OCI-M2 (cell line): ENCODE measurements around the gene LDLRAD3.

ENCODE experiments used
- DNase-seq: peaks from one replicate; lab custom pipeline; 2025; ENCODE audit not compliant: unreplicated experiment; lab: John Stamatoyannopoulos, UW

Gene LDLRAD3

GRCh38 chr11:36227044-36227443 lies 283.2 kb downstream of the LDLRAD3 start:
- no peak for DNase-seq

- no peak for DNase-seq
Measured at GRCh38 chr11:36228689-36229088, 284.8 kb downstream of the LDLRAD3 start.

- DNase-seq: no peak
Measured at GRCh38 chr11:36229091-36229705, 285.3 kb downstream of the LDLRAD3 start.

DNA sequence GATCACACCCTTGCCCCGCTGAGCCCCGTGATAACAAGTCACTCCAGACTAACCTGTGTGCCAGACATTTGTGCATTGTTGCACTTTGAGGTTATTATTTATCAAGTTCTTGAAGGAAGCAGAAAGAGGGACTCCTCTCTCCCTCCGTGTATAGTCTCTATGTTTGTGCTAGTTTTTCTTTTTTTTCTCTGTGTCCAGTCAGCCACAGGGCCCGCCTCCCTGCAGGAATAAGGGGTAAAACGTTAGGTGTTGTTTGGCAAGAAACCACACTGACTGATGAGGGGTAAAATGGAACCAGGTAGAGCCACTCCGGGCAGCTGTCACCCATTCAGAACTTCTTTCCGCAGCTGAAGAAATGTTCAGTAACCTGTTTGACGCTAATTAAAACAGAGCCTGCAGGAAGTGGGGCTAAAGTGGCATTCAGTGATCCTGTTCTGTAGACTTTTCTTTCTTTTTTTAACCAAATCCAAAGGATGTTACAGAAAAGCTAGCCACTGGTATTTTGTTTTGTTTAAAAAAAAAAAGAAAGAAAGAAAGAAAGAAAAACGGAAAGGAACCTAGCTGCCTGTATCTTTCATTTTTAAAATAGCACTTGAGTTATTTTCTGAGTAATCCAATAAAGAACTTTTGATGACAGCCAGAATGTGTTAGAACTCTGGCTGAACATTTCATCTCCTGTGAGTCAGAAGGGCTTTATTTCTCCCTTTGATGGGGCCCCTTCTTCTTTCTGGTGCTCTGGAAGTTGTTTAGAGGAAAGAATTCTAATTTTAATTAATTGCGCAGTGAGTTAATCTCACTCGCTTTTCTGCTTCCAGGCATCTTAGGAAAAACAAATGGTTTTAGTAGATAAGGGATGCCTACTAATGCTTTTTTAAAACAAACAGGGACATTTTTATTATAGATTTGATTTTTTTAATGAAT lies 287.2 kb downstream of the LDLRAD3 start:
- no peak for DNase-seq

GRCh38 chr11:36233204-36233603 lies 289.3 kb downstream of the LDLRAD3 start:
- DNase-seq: no peak

- no peak for DNase-seq
Measured at GRCh38 chr11:36234825-36235224, 291.0 kb downstream of the LDLRAD3 start.

- DNase-seq: no peak
Measured at GRCh38 chr11:36235750-36236149, 291.9 kb downstream of the LDLRAD3 start.

GRCh38 chr11:36237391-36237790 lies 293.5 kb downstream of the LDLRAD3 start:
- DNase-seq: no peak

DNA sequence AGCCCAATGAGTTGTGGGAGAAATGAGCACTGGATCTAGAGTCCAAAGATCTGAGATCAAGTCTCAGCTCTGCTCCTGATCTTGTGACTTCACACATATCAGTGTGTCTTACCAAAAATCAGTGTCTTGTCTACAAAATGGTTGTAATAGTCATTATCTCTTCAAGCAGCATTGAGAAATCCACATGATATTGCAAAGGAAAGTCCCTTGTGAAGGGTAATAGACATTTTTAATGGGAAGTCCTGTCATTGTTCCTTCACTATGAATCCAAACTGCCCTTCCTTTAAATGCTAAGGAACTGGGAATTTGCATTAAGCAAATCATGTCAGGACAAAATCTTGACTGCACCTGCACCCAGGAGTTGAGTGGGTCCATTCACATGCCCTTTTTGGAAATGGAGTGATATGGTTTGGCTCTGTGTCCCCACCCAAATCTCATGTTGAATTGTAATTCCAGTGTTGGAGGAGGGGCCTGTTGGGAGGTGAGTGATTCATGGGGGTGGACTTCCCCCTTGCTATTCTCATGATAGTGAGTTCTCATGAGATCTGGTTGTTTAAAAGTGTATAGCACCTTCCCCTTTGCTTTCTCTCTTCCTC lies 294.3 kb downstream of the LDLRAD3 start:
- no peak for DNase-seq

DNA sequence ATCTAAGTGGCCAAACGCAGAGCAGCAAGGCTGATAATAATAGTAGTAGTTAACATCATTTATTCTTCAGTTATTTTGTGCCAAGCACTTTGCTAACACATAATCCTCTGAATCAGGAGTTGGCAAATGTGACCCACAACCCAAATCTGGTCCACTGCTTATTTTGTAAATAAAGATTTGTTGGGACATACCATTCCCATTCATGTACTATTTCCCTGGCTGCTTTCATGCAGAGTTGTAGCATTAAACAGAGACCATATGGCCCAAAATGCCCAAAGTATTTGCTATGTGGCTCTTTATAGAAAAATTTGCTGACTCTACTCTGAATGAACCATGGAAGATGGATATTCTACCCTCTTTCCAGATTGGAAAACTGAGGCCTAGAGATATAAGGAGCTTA lies 295.0 kb downstream of the LDLRAD3 start:
- no peak for DNase-seq

DNA sequence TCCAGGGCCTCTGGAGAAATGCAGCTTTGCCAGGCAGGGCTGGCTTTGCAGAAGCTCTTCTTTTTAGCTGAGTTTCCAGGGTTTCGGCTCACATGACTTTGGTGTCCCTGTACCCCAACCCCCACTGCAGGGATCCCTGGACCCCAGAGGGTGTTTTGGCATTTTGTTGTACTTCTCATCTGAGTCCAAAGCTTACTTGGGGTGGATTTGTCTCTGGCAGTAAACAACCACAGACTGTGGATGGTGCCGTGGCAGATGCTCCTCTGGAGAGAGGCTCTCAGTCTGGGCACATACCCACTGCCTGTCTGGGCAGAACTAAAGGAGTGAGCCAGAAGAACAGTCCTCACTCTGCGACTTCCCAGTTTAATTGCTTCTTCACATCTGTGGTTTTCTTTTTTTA lies 295.8 kb downstream of the LDLRAD3 start:
- DNase-seq: no peak

DNA sequence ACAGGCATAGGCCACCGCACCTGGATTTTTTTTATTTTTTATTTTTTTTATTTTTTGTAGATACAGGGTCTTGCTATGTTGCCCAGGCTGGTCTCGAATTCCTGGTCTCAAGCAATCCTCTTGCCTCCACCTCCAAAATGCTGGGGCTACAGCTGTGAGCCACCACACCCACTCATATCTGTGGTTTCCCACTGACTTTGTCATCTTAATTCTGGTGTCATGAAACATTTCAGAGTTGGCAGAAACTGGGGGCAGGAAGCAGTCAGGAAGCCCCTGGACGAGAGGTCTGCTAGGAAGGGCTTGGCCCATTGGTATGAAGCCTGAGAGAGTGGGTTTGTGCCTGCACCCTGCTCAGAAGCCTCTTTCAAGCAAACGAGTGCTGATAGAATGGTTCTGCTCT lies 296.3 kb downstream of the LDLRAD3 start:
- DNase-seq: no peak

DNA sequence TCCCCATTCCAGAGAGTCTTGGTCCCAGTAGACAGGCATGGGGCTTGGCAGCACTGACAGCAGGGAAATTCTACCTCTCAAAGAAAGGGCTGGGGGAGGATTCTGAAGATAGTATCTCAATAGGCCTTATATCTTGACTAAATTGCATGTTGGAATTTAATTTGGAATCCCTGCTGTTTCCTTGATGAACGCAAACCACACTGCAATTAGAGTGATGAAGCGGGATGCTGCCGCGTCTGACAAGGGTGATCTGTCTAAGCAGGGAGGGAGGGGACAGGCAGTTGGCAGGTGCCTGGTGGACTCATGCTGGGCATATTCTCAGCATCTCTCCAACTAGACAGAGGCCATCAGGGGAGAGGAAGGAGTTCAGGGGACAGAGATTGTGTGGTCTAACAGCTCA lies 296.9 kb downstream of the LDLRAD3 start:
- no peak for DNase-seq

DNA sequence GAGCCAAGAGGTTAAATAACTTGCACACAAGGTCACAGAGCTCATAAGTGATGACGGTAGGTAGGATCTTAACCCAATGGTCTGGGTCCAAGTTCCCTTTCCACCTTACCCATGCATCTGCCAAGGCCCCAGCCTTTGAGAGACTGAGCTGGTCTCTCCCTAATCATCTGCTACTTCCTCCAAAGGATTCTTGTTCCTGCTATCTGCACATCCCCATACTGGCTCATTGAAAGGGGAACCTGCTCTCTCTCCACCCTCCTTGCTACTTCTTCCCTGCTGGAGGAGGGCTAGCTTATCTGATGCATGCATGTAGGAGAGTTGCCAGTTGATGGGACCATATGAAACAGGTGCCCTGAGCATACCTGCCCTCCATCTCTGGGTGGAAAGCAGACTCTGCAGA lies 297.6 kb downstream of the LDLRAD3 start:
- DNase-seq: no peak

DNA sequence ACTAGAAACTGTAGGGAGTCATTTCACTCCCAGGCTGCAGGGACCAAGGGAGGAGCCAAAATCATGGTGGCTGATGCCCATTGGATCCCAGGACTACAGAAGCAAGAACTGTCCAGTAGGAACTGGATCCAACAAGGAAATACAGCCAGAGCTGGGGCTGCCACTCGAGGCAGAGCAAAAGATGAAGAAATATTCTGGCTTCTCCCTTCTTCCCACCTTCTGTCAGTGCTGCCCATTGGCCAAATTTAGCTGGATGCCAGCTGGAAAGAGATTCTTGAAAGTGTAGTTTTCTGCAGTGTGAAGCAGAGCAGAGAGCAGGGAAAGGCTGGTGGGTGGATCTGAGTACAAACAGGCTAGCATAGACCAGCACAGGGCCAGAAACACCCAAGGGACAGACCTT lies 299.8 kb downstream of the LDLRAD3 start:
- DNase-seq: no peak

DNA sequence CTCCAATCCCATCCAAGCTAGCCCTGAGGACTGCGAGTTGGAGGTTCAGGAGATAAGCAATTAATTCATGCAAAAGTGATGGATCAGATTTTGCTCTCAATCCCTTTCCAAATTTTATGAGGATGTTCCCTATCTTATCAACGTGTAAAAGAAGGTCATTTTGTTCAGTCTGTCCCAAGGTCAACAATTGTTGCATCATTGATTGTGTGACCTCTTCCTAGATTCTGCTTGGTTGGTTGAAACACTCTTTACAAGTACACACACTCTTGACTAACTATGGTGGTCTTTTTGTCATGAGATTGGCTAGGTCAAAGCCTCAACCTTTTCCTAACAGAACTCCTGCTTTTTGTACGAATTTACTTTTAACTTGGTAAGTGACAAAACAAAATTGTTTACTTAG lies 303.6 kb downstream of the LDLRAD3 start:
- no peak for DNase-seq

GRCh38 chr11:36248436-36248835 lies 304.6 kb downstream of the LDLRAD3 start:
- no peak for DNase-seq

- no peak for DNase-seq
Measured at GRCh38 chr11:36249246-36249645, 305.4 kb downstream of the LDLRAD3 start.

GRCh38 chr11:36251823-36252222 lies 308.0 kb downstream of the LDLRAD3 start:
- no peak for DNase-seq

DNA sequence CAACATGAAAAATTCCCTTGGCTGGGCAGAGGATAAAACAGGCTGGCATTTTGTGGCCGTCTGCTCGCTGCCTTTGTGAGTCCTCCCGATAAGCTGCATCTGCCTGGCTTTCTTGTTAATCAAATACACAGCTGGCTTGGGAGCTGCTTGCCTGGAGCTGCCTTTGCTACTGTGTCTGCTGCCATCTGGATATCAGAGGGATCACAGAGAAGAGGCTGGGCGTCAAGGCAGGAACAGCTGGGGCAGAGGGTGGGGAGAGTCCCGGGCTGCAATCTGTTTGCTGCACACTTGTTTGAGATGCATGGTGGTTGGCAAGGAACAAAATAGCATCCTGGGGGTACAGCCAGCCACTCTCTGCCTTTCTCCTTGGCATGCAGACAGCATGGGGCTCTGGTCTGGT lies 309.4 kb downstream of the LDLRAD3 start:
- no peak for DNase-seq

GRCh38 chr11:36254713-36255112 lies 310.9 kb downstream of the LDLRAD3 start:
- DNase-seq: no peak

DNA sequence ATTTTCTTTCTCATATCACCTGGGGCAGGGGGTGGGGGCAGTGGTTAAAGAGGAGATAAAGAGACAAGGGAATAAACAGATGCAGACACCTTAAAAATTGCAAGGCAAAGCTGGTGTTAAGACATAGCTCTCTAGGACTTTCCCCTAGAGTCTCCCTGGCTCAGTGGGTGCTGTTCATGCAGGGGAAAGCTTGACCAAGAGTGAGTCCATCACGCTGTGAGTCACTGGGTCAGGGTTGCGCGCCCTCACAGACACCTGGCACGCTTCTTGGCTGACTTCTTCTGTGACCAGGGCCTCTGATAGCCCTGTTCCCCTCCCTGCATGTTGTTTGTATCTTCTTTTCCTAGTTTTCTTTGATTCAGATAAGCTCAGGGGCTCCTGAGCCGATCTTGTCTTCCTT lies 313.5 kb downstream of the LDLRAD3 start:
- no peak for DNase-seq
